Heart left ventricle (tissue), 16 donors: Measurements from ENCODE around the gene UGT1A1. TPM values are rescaled to one million over a fixed set of nuclear protein-coding genes. Genes with fewer than 3 reads are reported as not detected.

Experiments used
- ATAC-seq, 4 donors: fragments of 200-7000 bp; cut with Tn5 transposase; one replicate each; pipeline ENCODE4 v1.9.1; 2020 to 2022; ENCODE audit warnings: moderate library complexity in 4 of 4, mild to moderate bottlenecking in 3 of 4, moderate number of reproducible peaks in 1 of 4
- DNase-seq, 5 donors: peaks; one replicate each; pipeline ENCODE4 v3.0.0-alpha.2; 2020
- H3K27ac ChIP-seq, 12 donors: fragments of 200-600 bp; sonication (generic) in 4 of 12; one replicate each; pipeline versions ENCODE4 v1.5.0 to v1.8.0; 2016 to 2022; ENCODE audit warnings: mild to moderate bottlenecking in 2 of 12
- H3K27me3 ChIP-seq, 9 donors: fragments of 200-600 bp; sonication (generic) in 2 of 9; one replicate each; pipeline versions ENCODE4 v1.5.1 to v1.8.0; 2016 to 2022; ENCODE audit warnings: mild to moderate bottlenecking in 3 of 9
- H3K36me3 ChIP-seq, 9 donors: fragments of 200-600 bp; sonication (generic) in 2 of 9; one replicate each; pipeline versions ENCODE4 v1.5.0 to v1.8.0; 2018 to 2022; ENCODE audit warnings: mild to moderate bottlenecking in 2 of 9
- H3K4me1 ChIP-seq, 12 donors: fragments of 200-600 bp; sonication (generic) in 4 of 12; one replicate each; pipeline versions ENCODE4 v1.5.0 to v1.8.0; 2016 to 2022; ENCODE audit warnings: mild to moderate bottlenecking in 3 of 12
- H3K4me3 ChIP-seq, 12 donors: fragments of 200-600 bp; sonication (generic) in 4 of 12; one replicate each; pipeline versions ENCODE4 v1.5.0 to v1.8.0; 2017 to 2022; ENCODE audit warnings: mild to moderate bottlenecking in 9 of 12, moderate library complexity in 4 of 12
- H3K9me3 ChIP-seq, 12 donors: fragments of 200-600 bp; sonication (generic) in 4 of 12; one replicate each; pipeline versions ENCODE4 v1.5.0 to v1.8.0; 2016 to 2022; ENCODE audit warnings: mild to moderate bottlenecking in 1 of 12
- CTCF ChIP-seq, 12 donors: fragments of 200-600 bp; sonication (generic) in 4 of 12; IDR thresholded peaks; one replicate each; pipeline versions ENCODE4 v1.5.0 to v1.8.0; 2018 to 2022; ENCODE audit warnings: antibody characterized with exemption in 12 of 12, mild to moderate bottlenecking in 5 of 12
- POLR2A ChIP-seq, 2 donors: fragments of 450-650 bp; IDR thresholded peaks; one replicate each; pipeline ENCODE4 v1.6.1; 2017; ENCODE audit warnings: antibody characterized with exemption in 2 of 2, mild to moderate bottlenecking in 2 of 2, moderate library complexity in 2 of 2
- WGBS, 4 donors: extraction: QIAGEN DNeasy Blood & Tissue Kit in 2 of 4; methylation state at CpG; one replicate each; pipeline versions ENCODE4 v1.1.5 to v1.1.7; 2013 to 2018; 5-methylcytosine and 5-hydroxymethylcytosine counted together
- intact Hi-C, 10 donors: fragments of 100-400 bp; cut with DNase I; formaldehyde crosslinking; loops; one replicate each; pipeline versions ENCODE4 v1.11.1 to v1.14.2; 2022
- polyA plus RNA-seq, 2 donors: library from polyadenylated mRNA; stranded (reverse); fragments of 200-250 nt; gene quantifications; one replicate each; pipeline ENCODE4 v1.2.3, GENCODE V29; 2013
- total RNA-seq, 9 donors: library from RNA; depleted of rRNA in 2 of 9; stranded (reverse); fragments of >200 nt in 2 of 9; fragmentation: NEBNext Ultra II Directional in 3 of 9; extraction: Animal tissue kit (Norgen Biotek cat#: 25700) in 3 of 9; gene quantifications; one replicate each; pipeline versions ENCODE4 v1.1.0 to v1.2.4, GENCODE V29; 2016 to 2023
- donor health status: ischemic (EF 13 %, LVEDD 7.1; RV severe dilation, severe dysfunction).
- donor health status: healthy with polysubstance abuse.
- donor health status: DM: no; HTN: yes; CAD: no.
- donor health status: DM: no; HTN: no; CAD: no.
- donor health status: ischemic (EF 25% LVEDD 6.9; RV normal size, moderate dysfunction).
- donor health status: ischemic (EF 25% LVEDD 5.7; RV mildly dilated, moderate dysfunction).
- donor health status: healthy.
- donor health status: DM: yes; HTN: yes; CAD: no.
- donor health status: ischemic (EF 35%, LVEDD 5.7; RV mildly dilated, moderate dysfunction).
- donor health status: nonischemic (EF 11% LVEDD 7.7; RV severe dilation, severe dysfunction).
- donor health status: DM: yes; HTN: yes; CAD: no.
- donor health status: PGD.
- donor health status: ischemic (EF 29% LVEDD 5.4; RV normal size, mild dysfunction).
- donor health status: nonischemic (EF 23%, LVEDD 6.1; RV moderate dilation, normal function).

The UGT1A1 gene
- total and polyA plus RNA-seq, 11 donors: 0.03 TPM; not detected in 10

GRCh38 chr2:233758141-233758540, 1.9 kb upstream of the UGT1A1 start:
- DNase-seq: no peak
- Histone ChIP-seq H3K9me3 (no peaks in the 10 kb centered on the region), H3K27me3 (peaks cover 0 to 7% (median 0%) of the 10 kb centered on the region in 9 donors), H3K27ac (no peak overlapping the region), H3K4me1 (no peaks in the 10 kb centered on the region), H3K36me3 (no peaks in the 10 kb centered on the region), H3K4me3 (no peak overlapping the region)
- no peak for ATAC-seq
- TF ChIP-seq POLR2A (IDR thresholded peaks at IDR 0.05): no peak
- no peak for TF ChIP-seq CTCF (IDR thresholded peaks at IDR 0.05)
- intact Hi-C loops: no loop called here

- no peak for DNase-seq
- Histone ChIP-seq H3K27me3 (peaks cover 0 to 8% (median 0%) of the 10 kb centered on the region in 9 donors), H3K9me3 (no peaks in the 10 kb centered on the region), H3K36me3 (no peaks in the 10 kb centered on the region), H3K27ac (no peak overlapping the region), H3K4me3 (no peak overlapping the region), H3K4me1 (no peaks in the 10 kb centered on the region)
- TF ChIP-seq CTCF (IDR thresholded peaks at IDR 0.05): no peak
- no peak for TF ChIP-seq POLR2A (IDR thresholded peaks at IDR 0.05)
- WGBS, 4 donors: 77 to 88% (median 81%) methylated on average over 2 of the region's 2 CpGs
- no peak for ATAC-seq
- intact Hi-C loops: loop anchor here in 1 of 10 donors (1.0 kb wide), 1 partner anchor 11 kb away; no protein-coding TSS in a partner anchor
Observed at GRCh38 chr2:233758849-233759248, 1.2 kb upstream of the UGT1A1 start.

- Histone ChIP-seq H3K27ac (no peak overlapping the region), H3K4me1 (no peaks in the 10 kb centered on the region), H3K27me3 (peaks cover 0 to 18% (median 0%) of the 10 kb centered on the region in 9 donors), H3K4me3 (no peak overlapping the region), H3K9me3 (no peaks in the 10 kb centered on the region), H3K36me3 (no peaks in the 10 kb centered on the region)
- ATAC-seq (no peak), DNase-seq (no peak)
- intact Hi-C loops: no loop called here
- 68 to 77% (median 73%) methylated on average over 4 of the region's 4 CpGs for WGBS, 4 donors
- no peak for TF ChIP-seq POLR2A (IDR thresholded peaks at IDR 0.05)
- no peak for TF ChIP-seq CTCF (IDR thresholded peaks at IDR 0.05)
Observed at GRCh38 chr2:233761040-233761769, 1.1 kb downstream of the UGT1A1 start.

- Histone ChIP-seq H3K27me3 (peaks cover 0 to 21% (median 0%) of the 10 kb centered on the region in 9 donors), H3K4me3 (no peak overlapping the region), H3K4me1 (no peaks in the 10 kb centered on the region), H3K36me3 (no peaks in the 10 kb centered on the region), H3K9me3 (no peaks in the 10 kb centered on the region), H3K27ac (no peak overlapping the region)
- WGBS, 4 donors: 66 to 74% (median 69%) methylated on average over 7 of the region's 7 CpGs
- TF ChIP-seq POLR2A (IDR thresholded peaks at IDR 0.05) (no peak), CTCF (IDR thresholded peaks at IDR 0.05) (no peak)
- DNase-seq (no peak), ATAC-seq (no peak)
- intact Hi-C loops: no loop called here
Observed at GRCh38 chr2:233764264-233764663, 4.2 kb downstream of the UGT1A1 start.
